HL-60 (cell line): ENCODE results near the gene SMARCE1.

Source experiments
- GABPA ChIP-seq: IDR thresholded peaks from 2 replicates; pipeline ENCODE4 v1.6.1; 2012; ENCODE audit warnings: low read depth
- TF ChIP-seq, protein P1 (sequence below): IDR thresholded peaks from one replicate; pipeline ENCODE4 v1.5.1; 2011; ENCODE audit warnings: low read length, control low read depth, inconsistent platforms; ENCODE audit not compliant: insufficient read depth

DNA sequence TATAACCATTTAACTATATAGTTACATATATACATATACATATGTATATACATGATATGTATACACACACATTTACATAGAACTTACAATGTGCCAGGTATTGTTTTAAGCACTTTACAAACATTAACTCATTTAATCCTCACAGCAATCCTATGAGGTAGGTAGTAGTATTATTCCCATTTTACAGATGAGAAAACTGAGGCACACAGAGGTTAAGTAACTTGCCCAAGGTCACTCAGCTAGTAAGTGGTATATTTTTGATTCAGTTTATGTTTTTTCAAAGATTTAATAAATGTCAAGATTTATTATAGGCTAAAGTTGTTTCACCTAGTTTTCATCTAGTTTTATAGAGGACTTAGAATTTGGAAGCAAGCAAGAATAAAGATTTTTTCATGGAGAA, 10.8 kb upstream of the SMARCE1 start:
- no peak for TF ChIP-seq GABPA
- TF ChIP-seq, protein P1, sequence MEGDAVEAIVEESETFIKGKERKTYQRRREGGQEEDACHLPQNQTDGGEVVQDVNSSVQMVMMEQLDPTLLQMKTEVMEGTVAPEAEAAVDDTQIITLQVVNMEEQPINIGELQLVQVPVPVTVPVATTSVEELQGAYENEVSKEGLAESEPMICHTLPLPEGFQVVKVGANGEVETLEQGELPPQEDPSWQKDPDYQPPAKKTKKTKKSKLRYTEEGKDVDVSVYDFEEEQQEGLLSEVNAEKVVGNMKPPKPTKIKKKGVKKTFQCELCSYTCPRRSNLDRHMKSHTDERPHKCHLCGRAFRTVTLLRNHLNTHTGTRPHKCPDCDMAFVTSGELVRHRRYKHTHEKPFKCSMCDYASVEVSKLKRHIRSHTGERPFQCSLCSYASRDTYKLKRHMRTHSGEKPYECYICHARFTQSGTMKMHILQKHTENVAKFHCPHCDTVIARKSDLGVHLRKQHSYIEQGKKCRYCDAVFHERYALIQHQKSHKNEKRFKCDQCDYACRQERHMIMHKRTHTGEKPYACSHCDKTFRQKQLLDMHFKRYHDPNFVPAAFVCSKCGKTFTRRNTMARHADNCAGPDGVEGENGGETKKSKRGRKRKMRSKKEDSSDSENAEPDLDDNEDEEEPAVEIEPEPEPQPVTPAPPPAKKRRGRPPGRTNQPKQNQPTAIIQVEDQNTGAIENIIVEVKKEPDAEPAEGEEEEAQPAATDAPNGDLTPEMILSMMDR, result no peak
